ENCODE measurements around the gene LIAS. TPM values are rescaled to one million over a fixed set of nuclear protein-coding genes. Genes with fewer than 3 reads are reported as not detected.

Gene LIAS
- total RNA-seq, 2 experiments from 2014 or later = 10.0 to 10.1 TPM

DNA sequence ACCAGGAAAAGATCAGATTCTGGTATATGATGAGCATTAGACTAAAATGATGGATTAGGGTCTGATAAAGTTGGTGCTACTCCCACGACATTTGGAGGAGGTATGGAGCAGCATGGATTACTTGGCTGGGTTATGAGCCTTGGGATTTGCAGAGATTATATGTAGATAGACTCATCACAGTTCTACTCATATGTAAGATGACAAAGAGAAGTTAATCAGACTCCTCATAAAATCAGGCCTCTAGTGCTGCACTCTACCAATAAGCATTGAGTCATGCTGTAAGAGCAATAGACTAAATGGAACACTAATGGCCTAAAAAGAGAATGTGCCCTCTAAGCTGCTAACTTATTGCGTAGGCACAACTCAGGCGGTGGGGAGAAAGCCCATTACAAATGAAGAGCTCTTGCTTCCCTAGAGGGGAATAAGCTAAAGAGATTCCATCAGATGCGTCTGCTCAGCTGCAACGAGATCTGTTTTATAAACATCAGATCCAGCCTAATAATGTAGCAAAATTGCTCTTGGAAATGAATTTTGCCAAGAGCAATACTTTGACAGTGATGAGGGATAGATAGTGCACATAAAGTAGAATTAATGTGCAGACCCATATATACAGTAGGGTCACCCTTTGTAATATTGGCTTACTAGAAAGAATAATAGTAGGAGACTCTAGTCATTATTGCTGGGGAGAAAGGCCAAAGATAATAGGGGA, 17.5 kb downstream of the LIAS start:
- Histone ChIP-seq H3K4me1 (ENCODE audit: insufficient read depth, low read length) (no peaks in the 10 kb centered on the region), H3K27me3 (ENCODE audit: control insufficient read depth in 1 of 2, insufficient read depth in 2 of 2, low read length in 2 of 2) (no peaks in the 10 kb centered on the region), H3K9me3 (ENCODE audit: control insufficient read depth in 1 of 2, insufficient read depth in 1 of 2, low read length in 2 of 2) (no peaks in the 10 kb centered on the region), H3K27ac (ENCODE audit: low read depth in 1 of 2, low read length in 2 of 2) (no peak overlapping the region), H3K36me3 (ENCODE audit: insufficient read depth, low read length) (peaks cover 13% of the 10 kb centered on the region), H3K4me3 (ENCODE audit: low read length) (no peak overlapping the region)
- peaks cover 32% of the 10 kb centered on the region for H3K36me3 Mint-ChIP-seq (ENCODE audit: low read depth)
- TF ChIP-seq, protein P1, sequence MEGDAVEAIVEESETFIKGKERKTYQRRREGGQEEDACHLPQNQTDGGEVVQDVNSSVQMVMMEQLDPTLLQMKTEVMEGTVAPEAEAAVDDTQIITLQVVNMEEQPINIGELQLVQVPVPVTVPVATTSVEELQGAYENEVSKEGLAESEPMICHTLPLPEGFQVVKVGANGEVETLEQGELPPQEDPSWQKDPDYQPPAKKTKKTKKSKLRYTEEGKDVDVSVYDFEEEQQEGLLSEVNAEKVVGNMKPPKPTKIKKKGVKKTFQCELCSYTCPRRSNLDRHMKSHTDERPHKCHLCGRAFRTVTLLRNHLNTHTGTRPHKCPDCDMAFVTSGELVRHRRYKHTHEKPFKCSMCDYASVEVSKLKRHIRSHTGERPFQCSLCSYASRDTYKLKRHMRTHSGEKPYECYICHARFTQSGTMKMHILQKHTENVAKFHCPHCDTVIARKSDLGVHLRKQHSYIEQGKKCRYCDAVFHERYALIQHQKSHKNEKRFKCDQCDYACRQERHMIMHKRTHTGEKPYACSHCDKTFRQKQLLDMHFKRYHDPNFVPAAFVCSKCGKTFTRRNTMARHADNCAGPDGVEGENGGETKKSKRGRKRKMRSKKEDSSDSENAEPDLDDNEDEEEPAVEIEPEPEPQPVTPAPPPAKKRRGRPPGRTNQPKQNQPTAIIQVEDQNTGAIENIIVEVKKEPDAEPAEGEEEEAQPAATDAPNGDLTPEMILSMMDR (IDR thresholded peaks at IDR 0.05) = no peak
- ChIA-PET CTCF (no interaction called here), POLR2A (no interaction called here)
- no peaks in the 10 kb centered on the region for H3K27me3 Mint-ChIP-seq
- H3K4me1 Mint-ChIP-seq (ENCODE audit: low read depth) = no peaks in the 10 kb centered on the region
- no peak overlapping the region for H3K4me3 Mint-ChIP-seq
- ATAC-seq (ENCODE audit: poor library complexity) (no peak), DNase-seq (no peak)
- no peak overlapping the region for H3K27ac Mint-ChIP-seq
- no peaks in the 10 kb centered on the region for H3K9me3 Mint-ChIP-seq
- intact Hi-C loops (cut with DNase I, micrococcal nuclease) = no loop called here

DNA sequence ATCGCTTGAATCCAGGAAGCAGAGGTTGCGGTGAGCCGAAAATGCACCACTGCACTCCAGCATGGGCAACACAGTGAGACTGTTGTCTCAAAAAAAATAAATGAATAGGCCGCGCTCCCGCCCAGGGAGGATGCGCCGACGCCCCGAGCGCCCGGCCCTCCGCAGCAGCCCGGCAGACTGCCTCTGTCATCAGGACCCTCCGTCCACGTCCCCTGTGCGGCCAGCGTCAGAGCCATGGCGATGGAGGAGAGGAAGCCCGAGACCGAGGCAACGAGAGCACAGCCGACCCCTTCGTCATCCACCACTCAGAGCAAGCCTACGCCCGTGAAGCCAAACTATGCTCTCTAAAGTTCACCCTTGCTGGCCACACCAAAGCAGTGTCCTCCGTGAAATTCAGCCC, 21.4 kb downstream of the LIAS start:
- no peaks in the 10 kb centered on the region for H3K9me3 Mint-ChIP-seq
- Histone ChIP-seq H3K36me3 (ENCODE audit: insufficient read depth, low read length) (no peaks in the 10 kb centered on the region), H3K27me3 (ENCODE audit: control insufficient read depth in 1 of 2, insufficient read depth in 2 of 2, low read length in 2 of 2) (no peaks in the 10 kb centered on the region), H3K4me3 (ENCODE audit: low read length) (no peak overlapping the region), H3K9me3 (ENCODE audit: control insufficient read depth in 1 of 2, insufficient read depth in 1 of 2, low read length in 2 of 2) (peaks cover 0 to 4% of the 10 kb centered on the region in 2 experiments), H3K27ac (ENCODE audit: low read depth in 1 of 2, low read length in 2 of 2) (no peak overlapping the region), H3K4me1 (ENCODE audit: insufficient read depth, low read length) (no peaks in the 10 kb centered on the region)
- H3K27ac Mint-ChIP-seq = no peak overlapping the region
- TF ChIP-seq, protein P1 (IDR thresholded peaks at IDR 0.05) = no peak
- intact Hi-C loops (cut with DNase I, micrococcal nuclease) = no loop called here
- no peaks in the 10 kb centered on the region for H3K4me1 Mint-ChIP-seq (ENCODE audit: low read depth)
- peaks cover 13% of the 10 kb centered on the region for H3K36me3 Mint-ChIP-seq (ENCODE audit: low read depth)
- no peaks in the 10 kb centered on the region for H3K27me3 Mint-ChIP-seq
- ATAC-seq (ENCODE audit: poor library complexity) (no peak), DNase-seq (no peak)
- POLR2A ChIA-PET = no interaction called here
- no peak overlapping the region for H3K4me3 Mint-ChIP-seq
- CTCF ChIA-PET = no interaction called here

- TF ChIP-seq, protein P1 (IDR thresholded peaks at IDR 0.05) = no peak
- Mint-ChIP-seq H3K27ac (no peak overlapping the region), H3K9me3 (no peaks in the 10 kb centered on the region), H3K36me3 (ENCODE audit: low read depth) (peaks cover 10% of the 10 kb centered on the region), H3K4me3 (no peak overlapping the region), H3K4me1 (ENCODE audit: low read depth) (no peaks in the 10 kb centered on the region), H3K27me3 (no peaks in the 10 kb centered on the region)
- peaks cover 0 to 4% of the 10 kb centered on the region in 2 experiments for H3K9me3 ChIP-seq (ENCODE audit: control insufficient read depth in 1 of 2, insufficient read depth in 1 of 2, low read length in 2 of 2)
- H3K36me3 ChIP-seq (ENCODE audit: insufficient read depth, low read length) = no peaks in the 10 kb centered on the region
- ChIA-PET CTCF (no interaction called here), POLR2A (no interaction called here)
- no peak overlapping the region for H3K4me3 ChIP-seq (ENCODE audit: low read length)
- DNase-seq = no peak
- no peak overlapping the region for H3K27ac ChIP-seq (ENCODE audit: low read depth in 1 of 2, low read length in 2 of 2)
- intact Hi-C loops (cut with DNase I, micrococcal nuclease) = no loop called here
- H3K4me1 ChIP-seq (ENCODE audit: insufficient read depth, low read length) = no peaks in the 10 kb centered on the region
- no peak for ATAC-seq (ENCODE audit: poor library complexity)
- H3K27me3 ChIP-seq (ENCODE audit: control insufficient read depth in 1 of 2, insufficient read depth in 2 of 2, low read length in 2 of 2) = no peaks in the 10 kb centered on the region
These were observed 22.2 kb downstream of the LIAS start for GRCh38 chr4:39480902-39481695.

Measured in CD4-positive, alpha-beta T cell (primary cell).